Head of caudate nucleus (tissue), 42 donors: ENCODE measurements around the gene FAAH.
A peak's percentile ranks its signal among the peaks of the same experiment; 100 is the strongest.

Experiments used
- DNase-seq, 42 donors: peaks; one replicate each; pipeline versions ENCODE4 v3.0.0 to v3.0.0-alpha.2; 2020 to 2021; ENCODE audit warnings: mixed read lengths in 7 of 42
- intact Hi-C: fragments of 100-400 bp; cut with DNase I; formaldehyde crosslinking; loops from one replicate; pipeline ENCODE4 v1.15.0; 2022

The FAAH gene

GRCh38 chr1:46396441-46397398 is 2.6 kb downstream of the FAAH start:
- peak; percentile 42 to 94 (median 70) for DNase-seq
- intact Hi-C loops = no loop called here

- DNase-seq = peak in 37 of 42 donors; percentile 32 to 90 (median 66)
- intact Hi-C loops = no loop called here
Observed at GRCh38 chr1:46399307-46399706, 5.2 kb downstream of the FAAH start.

- peak in 1 of 42 donors; percentile 37 for DNase-seq
- intact Hi-C loops = loop anchor here (10.0 kb wide), 1 partner anchor 314 kb away; the partner anchor contains the start of gene EFCAB14
Observed at GRCh38 chr1:46400421-46400820, 6.3 kb downstream of the FAAH start.

- peak in 4 of 42 donors; percentile 22 to 40 (median 32) for DNase-seq
- intact Hi-C loops = loop anchor here (10.0 kb wide), 1 partner anchor 313 kb away; the partner anchor contains the start of gene EFCAB14
Observed at GRCh38 chr1:46401154-46401913, 7.2 kb downstream of the FAAH start.

GRCh38 chr1:46401964-46402626 is 8.0 kb downstream of the FAAH start:
- intact Hi-C loops = loop anchor here (10.0 kb wide), 1 partner anchor 313 kb away; the partner anchor contains the start of gene EFCAB14
- peak; percentile 63 to 94 (median 84) for DNase-seq

- intact Hi-C loops = loop anchor here (10.0 kb wide), 1 partner anchor 311 kb away; the partner anchor contains the start of gene EFCAB14
- DNase-seq = peak in 1 of 42 donors; percentile 21
Observed at GRCh38 chr1:46403916-46404315, 9.8 kb downstream of the FAAH start.

GRCh38 chr1:46404482-46405196 is 10.5 kb downstream of the FAAH start:
- intact Hi-C loops = loop anchor here (10.0 kb wide), 1 partner anchor 310 kb away; the partner anchor contains the start of gene EFCAB14
- peak in 1 of 42 donors; percentile 40 for DNase-seq

GRCh38 chr1:46405197-46405555 is 11.1 kb downstream of the FAAH start:
- DNase-seq = no peak
- intact Hi-C loops = loop anchor here (10.0 kb wide), 1 partner anchor 310 kb away; the partner anchor contains the start of gene EFCAB14

- no peak for DNase-seq
- intact Hi-C loops = loop anchor here (10.0 kb wide), 1 partner anchor 309 kb away; the partner anchor contains the start of gene EFCAB14
Observed at GRCh38 chr1:46405724-46406123, 11.6 kb downstream of the FAAH start.

- DNase-seq = peak in 1 of 42 donors; percentile 12
- intact Hi-C loops = loop anchor here (10.0 kb wide), 1 partner anchor 308 kb away; the partner anchor contains the start of gene EFCAB14
Observed at GRCh38 chr1:46406881-46407608, 12.9 kb downstream of the FAAH start.

GRCh38 chr1:46407636-46408035 is 13.5 kb downstream of the FAAH start:
- intact Hi-C loops = loop anchor here (10.0 kb wide), 1 partner anchor 307 kb away; the partner anchor contains the start of gene EFCAB14
- peak in 1 of 42 donors; percentile 15 for DNase-seq

- peak in 1 of 42 donors; percentile 15 for DNase-seq
- intact Hi-C loops = loop anchor here (10.0 kb wide), 1 partner anchor 306 kb away; the partner anchor contains the start of gene EFCAB14
Observed at GRCh38 chr1:46408356-46409062, 14.4 kb downstream of the FAAH start.

GRCh38 chr1:46409063-46409372 is 14.9 kb downstream of the FAAH start:
- intact Hi-C loops = loop anchor here (10.0 kb wide), 1 partner anchor 306 kb away; the partner anchor contains the start of gene EFCAB14

GRCh38 chr1:46410156-46411009 is 16.3 kb downstream of the FAAH start:
- intact Hi-C loops = no loop called here

More at GRCh38 chr1:46409063-46409372, 14.9 kb downstream of the FAAH start:
- DNase-seq = no peak

GRCh38 chr1:46411010-46411405 is 16.9 kb downstream of the FAAH start:
- intact Hi-C loops = no loop called here
- no peak for DNase-seq

More at GRCh38 chr1:46410156-46411009, 16.3 kb downstream of the FAAH start:
- DNase-seq = no peak
